ENCODE data around the gene IFNG.

IFNG gene

DNA sequence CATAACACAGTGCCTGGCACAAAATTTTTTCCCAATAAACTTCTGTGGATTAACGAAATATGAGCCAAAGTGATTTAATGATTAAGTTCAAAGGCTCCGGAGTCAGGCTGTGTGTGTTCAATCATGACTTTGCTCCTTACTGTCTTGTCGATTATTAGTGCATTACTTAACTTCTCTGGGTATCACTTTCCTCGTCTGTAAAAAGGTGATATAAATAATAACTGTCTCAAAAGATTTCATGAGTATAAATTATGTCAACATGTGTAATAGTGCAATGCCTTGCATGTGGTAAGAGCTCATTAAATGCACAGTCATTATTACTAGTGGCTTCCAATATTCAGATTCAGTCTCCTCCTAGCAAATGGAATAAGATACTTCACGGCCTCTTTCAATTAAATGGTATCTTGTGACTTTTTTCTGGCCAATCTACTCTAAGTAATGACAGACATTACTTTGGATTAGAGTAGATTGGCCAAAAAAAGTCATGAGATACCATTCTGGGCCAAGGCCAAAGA is 6.8 kb upstream of the IFNG start:
- no peak for DNase-seq (ENCODE audit: low read depth)

DNA sequence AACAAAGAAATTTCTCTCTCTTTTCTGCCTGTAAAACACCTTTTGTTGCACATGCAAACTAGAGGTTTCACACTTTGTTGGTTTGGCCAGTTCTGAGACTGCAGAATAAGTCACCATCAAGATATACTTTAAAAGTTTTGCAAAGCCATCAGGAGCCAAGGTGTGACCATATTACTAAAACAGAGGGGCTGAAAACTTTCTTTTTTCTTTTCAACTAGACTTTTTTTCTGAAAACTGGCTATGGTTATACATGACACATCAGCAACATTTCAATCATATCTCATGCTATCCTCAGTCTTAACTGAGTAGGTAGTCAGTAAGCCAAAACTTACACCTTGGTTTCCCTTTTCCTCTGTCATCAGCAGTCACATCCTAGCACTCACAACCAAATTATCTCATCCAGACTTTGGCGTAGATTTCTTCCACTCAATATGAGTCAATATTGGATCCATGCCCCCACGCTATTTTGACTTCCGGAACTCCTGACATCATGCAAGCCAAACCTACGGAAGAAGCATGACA is 4.1 kb upstream of the IFNG start:
- DNase-seq (ENCODE audit: low read depth), result no peak

DNA sequence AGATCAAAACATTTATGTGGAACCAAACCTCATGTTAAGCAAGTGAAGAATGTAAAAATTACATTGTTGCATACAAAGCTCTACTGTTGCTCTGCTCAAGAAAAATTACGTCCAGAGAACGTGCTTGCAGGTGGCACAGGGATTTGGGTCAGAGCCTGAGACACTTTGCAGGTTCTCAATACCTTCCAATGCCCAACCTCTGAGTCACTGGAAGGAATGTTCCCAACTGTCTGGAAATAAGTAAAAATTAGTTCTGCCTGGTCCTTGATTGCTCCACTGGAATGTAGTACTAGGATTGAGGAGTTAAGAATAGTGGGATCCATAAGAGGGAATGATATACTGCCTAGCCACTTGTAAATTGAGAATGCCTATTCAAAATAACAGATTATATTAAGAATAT is 2.8 kb upstream of the IFNG start:
- DNase-seq (ENCODE audit: low read depth), result no peak

DNA sequence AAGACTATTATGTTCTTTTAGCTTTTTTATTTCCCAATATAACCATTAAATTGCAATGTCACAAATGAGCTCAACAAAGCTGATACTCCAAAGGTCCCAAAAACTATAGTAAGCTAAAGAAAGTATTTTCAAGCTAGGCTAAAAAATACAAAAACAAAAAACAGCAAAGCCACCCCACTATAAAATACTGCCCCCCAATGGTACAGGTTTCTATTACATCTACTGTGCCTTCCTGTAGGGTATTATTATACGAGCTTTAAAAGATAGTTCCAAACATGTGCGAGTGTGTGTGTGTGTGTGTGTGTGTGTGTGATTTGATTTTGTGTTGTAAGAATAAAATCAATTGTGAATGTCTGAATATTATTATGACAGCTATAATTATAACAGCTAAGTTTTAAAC is 1.1 kb downstream of the IFNG start:
- DNase-seq (ENCODE audit: low read depth), result peak; percentile 14

DNA sequence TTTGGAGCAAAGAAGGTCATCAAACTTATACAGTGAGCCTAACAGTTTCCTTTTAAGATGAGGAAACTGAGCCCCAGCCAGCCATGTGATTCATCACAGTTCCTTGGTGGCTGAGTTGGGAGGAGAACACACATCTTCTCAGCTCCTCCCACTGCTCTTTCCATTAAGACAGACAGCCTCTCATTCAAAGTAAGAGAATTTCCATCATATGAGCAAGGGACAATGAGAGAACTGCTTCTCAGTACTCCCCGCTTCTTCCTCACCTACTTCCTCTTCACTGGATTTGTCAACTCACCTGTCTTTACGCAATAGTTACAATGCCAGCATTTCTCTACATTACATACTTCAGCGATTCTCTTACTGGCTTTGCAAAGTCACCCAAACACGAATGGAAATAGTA is 2.2 kb downstream of the IFNG start:
- DNase-seq (ENCODE audit: low read depth), result no peak

DNA sequence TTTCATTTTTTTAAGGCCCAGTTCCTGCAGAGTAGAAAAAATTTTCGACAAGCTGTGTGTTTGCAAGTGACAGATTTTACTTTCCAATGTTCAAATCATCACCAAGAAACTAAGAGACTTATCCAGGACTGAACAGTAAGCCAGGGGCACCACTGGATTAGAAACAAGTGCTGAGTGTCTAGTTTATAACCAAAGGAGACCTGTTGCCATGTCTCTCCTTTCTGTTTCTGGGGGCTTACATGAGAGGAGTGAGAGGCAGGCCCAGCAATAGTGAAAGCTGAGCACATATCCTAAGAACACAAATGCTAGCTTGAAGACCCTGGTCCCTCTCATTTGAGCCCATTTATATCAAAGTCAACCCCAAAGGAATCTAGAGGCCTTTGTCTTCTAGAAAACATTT is 2.9 kb downstream of the IFNG start:
- DNase-seq (ENCODE audit: low read depth), result no peak

DNA sequence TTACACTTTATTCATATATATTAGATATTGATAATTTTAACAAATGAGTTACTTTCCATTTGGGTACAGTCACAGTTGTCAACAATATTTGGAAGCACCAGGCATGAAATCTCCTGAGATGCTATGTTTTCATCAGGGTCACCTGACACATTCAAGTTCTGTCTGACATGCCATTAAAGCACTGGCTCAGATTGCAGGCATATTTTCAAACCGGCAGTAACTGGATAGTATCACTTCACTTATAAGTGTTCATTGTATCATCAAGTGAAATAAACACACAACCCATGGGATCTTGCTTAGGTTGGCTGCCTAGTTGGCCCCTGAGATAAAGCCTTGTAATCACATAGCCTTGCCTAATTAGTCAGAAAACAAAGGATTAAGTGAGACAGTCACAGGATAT is 4.8 kb downstream of the IFNG start:
- no peak for DNase-seq (ENCODE audit: low read depth)

DNA sequence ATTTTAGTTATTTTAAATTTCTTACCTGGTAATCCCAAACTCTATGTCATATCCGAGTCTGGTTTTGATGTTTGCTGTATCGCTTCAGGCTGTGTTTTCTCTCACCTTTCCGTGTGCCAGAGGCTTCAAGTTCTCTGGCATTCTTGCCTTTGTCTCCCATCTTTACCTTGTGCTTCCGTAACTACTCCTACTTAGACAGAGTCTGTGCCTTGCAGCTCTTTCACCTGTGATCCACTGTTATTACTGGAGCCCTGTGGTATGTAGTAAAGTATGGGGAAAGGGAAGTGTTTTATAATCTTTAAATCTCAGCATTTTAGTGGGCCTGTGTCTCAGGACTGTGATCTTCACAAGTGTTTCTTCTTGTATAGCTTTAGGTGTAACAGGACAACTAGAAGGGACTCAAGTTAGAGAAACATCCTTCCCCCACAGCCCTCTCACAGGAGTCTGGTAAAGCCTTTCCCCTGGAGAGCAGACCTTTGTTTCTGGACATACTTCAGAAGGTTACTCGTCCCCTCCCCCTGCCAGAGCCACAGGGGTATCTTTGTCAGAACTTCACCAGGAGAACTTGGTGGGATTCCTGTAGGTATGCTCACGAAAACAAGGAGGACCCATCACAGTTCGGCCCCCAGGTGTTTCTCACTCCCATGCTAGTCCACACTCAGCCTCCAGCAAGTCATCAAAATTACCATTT is 11.1 kb downstream of the IFNG start:
- DNase-seq (ENCODE audit: low read depth), result no peak

DNA sequence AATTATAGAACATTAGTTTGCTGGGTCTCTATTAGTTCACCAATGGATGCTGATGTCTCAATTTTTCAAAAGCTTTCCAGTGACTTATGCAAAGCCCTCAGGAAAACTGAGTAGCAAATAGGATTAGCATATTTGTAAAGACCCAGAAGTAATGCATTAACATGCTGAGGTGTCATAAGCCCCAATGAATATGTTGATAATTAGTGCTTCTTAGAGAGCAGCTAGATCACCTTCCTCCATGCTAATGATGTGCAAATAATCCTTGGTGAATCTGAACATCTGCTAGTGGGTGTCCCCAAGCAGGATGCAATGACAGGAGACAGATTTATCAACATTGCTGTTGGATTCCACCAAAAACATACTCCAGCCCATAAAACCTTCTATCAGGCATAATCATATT is 19.0 kb downstream of the IFNG start:
- DNase-seq (ENCODE audit: low read depth), result no peak

DNA sequence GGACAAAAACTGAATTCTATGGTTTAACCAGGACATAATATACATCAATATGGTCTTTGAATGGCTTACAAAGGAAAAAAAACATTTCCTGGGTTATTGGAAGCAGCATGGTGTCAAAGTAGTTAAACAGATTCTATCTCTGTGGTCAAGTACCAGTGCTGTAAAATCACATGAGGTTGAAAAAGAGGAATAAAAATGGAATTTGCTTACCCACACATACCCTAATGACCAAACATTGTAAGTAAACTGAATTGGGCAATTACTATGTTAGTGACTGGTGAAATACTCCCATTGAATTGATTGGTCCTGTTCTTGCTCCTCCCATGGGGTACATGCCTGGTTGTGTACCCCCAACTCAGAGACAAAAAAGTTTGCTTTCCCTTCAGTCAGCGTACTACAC is 19.6 kb downstream of the IFNG start:
- no peak for DNase-seq (ENCODE audit: low read depth)

DNA sequence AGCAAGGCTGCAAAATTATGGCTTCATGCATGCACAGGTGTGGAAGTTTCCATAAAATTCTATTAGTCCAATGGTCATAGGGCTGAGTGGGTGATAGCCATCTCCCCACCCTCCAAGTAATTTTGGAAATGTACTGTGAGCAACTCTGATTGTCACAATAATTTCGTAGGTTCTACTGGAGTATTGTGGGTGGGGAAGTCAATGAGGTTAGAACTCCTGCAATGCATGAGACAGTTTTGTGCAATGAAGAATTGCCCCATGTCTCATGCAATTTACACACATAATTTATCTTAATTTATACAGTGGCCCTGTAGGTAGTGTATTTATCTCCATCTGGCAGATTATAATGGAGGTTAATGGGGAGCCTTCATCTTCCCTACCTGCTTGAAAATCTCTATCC is 20.5 kb downstream of the IFNG start:
- no peak for DNase-seq (ENCODE audit: low read depth)

DNA sequence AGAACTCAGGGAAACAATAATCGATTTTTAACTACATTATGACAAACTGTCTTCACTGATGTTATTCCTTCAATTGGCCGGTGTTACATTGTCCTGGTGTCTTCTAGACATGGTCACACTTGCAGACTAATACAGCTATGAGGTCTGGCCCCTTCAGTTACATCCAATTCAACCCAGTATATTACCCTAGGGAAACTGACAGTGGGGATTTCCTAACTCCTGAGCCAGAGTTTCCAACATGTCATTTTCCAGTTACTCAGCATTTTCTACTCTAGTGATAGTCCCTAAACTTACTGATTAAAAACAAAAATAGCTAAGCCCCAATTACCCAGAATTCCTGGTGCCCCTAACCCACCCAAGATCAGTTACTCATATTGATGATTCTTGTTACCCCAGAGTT is 21.1 kb downstream of the IFNG start:
- no peak for DNase-seq (ENCODE audit: low read depth)

DNA sequence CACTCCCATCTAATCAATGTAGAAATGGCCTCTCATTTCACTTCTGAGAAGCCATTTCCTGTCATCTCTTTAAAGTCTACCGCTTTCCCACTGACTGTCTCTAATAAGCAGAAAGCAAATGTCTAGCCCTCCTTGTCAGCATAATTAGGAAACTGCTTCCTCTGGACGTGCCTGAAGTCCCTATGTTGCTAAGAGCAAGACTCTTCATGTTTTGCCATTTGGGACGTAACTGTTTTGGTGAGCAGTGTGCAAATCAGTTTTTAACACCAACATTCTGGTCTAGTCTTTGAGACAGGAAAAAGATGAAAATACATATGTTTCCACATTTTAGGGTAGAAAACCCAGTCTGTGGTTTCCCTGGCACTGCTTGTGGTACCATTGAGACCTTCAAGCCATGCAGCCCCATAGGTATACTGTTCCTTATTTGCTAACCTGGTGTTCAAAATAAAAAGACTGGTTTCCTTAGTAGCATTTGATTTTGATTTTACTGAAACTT is 22.2 kb downstream of the IFNG start:
- no peak for DNase-seq (ENCODE audit: low read depth)

DNA sequence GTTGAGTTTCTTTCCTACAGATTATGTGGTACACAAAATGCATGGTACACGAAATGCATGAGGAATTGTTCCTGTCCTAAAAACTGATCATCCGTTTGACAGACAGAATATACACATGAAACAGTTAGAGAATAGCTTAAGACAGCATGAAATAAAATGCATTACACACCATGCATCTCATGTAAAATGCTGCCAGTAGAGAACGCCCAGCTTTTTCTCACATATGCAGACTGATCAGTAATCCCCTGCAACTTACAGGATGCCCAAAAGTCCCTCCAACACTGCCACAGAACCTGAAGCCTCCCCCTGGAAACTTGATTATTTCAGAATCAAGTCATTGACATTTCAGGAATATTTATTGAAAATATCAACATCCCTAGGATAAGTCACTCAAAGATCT is 24.0 kb downstream of the IFNG start:
- DNase-seq (ENCODE audit: low read depth), result no peak

DNA sequence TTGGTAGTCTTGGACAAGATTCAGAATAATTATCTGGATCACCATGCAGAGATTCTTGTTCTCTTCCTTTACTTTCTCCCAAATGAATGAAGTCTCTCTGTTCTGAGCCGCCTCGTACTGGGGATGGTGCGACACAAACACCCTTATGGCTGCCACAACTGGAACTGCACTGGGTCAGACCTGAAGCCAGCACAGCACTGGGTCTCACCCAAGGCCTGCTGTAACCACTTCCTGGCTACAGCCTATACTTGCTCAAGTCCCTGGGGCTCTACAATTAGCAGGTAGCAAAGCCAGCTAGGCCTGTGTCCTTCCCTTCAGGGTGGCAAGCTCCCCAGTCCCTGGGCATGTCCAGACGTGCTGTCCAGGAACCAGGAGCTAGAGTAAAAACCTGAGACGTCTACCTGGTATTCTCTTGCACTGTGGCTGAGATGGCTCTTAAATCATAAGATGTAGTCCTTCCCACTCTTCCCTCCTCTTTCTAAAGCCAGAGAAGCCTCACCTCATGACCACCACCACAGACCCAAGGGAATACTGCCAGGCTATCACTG is 27.6 kb downstream of the IFNG start:
- DNase-seq (ENCODE audit: low read depth), result no peak

DNA sequence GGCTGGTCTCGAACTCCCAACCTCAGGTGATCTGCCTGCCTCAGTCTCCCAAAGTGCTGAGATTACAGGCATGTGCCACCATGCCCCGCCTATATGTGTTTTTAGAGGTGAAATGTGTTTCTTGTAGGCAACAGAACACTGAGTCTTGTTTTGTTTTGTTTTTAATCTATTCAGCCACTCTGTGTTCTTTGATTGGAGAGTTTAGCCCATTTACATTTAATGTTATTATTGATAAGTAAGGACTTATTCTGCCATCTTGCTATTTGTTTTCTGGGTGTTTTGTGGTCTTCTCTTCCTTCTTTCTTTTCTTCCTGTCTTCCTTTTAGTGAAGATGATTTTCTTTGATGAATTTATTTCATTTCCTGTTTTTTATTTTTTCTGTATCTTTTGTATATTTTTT is 29.6 kb downstream of the IFNG start:
- no peak for DNase-seq (ENCODE audit: low read depth)

DNA sequence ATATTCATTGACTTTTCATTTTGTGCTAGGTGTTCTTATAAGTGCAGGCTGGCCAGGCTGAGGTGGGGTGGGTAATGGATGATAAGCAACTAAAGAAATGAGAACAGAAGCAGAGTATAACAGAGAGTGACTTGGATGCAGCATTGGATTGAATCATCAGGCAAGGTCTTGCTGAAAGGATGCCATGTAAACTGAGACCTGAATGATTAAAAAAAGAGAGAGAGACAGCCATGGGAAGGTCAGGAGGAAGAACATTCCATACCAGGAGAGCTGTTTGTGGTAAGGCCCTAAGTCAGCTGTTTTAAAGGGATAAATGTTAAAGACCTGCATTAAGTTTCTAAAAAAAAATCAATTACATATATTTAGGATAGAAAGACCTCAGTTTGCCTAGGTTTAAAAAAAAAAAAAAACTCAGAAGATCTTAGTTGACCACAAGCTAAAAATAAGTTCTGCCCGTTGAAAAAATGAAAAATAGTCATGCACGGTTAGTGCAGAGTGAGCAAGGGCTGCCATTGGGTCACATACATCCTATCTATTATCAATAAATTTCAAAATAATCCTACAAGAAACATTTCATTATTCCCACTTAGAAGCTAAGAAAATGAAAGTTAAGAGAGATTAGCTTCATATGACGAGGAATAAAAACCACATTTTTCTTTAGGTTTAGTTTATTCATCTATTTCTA is 37.2 kb downstream of the IFNG start:
- peak; percentile 18 for DNase-seq (ENCODE audit: low read depth)

DNA sequence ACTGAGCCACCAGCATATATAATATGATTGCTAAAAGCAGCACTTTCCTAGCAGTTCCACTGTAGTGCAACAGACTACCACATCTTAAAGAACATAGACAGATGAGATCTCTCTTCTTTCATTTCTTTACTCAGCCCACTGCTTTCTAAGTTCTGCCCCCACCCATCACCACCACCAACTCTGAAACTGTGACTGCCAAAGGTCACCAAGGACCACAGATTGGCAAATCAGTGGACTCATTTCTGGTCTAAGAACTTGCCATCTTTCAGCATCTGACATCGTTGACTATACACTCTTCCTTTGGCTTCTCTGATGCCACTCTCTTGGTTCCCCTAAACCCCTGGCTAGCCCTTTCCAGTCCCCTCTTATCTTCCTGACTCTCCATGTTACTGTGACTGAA is 38.4 kb downstream of the IFNG start:
- DNase-seq (ENCODE audit: low read depth), result no peak

DNA sequence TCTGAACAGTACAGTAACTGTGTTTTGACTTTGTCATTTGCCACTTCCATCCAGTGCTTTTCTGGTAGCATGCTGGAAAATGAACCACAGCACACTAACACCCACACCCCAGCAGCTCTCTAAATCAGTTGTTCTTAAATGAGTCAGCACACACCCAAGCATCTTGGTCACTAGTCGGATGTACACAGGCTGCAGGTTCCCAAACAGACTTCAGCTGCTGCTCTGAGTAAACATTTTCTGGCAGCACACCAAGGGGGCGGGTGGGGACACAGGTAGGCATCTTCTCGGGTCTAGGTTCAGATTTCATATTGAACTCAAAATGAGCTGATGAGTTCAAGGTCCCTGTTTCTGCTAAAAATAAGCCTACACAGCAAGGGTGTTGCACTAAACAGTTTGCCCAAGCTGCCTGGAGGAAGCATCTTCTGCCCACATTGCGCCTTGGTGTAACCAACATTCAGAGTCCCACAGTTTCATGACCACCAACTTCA is 39.8 kb downstream of the IFNG start:
- no peak for DNase-seq (ENCODE audit: low read depth)

DNA sequence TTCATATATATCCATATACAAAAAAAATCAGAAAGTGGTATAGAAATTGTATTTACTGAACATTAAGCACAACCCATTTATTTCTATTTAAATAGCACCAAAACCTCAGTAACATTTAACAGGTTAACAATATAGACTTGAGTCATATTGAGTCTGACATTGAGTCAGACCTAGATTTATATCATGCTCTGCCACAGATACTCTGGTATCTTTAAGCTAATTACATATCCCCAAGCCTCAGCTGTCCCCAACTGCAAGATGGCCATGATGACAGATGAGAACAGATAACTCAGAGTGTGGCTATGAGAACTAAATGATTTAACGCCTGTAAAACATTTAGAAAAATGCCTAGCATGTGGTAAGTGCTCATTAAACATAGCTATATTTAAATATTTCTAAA is 40.3 kb downstream of the IFNG start:
- no peak for DNase-seq (ENCODE audit: low read depth)

DNA sequence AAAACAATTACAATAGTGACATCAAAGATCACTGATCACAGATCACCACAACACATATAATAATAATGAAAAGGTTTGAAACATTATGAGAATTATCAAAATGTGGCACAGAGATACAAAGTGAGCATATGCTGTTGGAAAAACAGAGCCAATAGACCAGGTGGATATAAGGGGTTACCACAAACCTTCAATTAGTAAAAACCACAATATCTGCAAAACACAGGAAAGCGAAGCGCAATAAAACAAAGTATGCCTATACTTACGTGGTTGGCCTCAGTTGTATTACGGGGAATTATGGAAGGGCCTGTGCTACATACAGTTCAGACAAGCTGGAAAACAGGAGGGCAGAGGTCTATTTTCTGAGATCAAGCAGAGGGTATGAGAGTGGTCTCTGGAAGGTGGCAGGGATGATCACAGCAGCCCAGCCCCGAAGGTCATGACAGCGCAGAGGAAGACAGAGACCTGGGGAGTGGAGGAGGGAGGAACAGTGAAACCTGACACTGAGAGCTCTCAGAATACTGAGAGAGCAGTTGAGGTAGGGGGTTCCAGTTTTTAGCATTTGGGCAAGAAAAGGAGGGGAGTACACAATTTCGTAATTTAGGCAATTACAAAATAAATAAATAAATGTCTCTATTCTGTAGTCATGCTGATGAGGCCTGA is 41.3 kb downstream of the IFNG start:
- DNase-seq (ENCODE audit: low read depth), result no peak

DNA sequence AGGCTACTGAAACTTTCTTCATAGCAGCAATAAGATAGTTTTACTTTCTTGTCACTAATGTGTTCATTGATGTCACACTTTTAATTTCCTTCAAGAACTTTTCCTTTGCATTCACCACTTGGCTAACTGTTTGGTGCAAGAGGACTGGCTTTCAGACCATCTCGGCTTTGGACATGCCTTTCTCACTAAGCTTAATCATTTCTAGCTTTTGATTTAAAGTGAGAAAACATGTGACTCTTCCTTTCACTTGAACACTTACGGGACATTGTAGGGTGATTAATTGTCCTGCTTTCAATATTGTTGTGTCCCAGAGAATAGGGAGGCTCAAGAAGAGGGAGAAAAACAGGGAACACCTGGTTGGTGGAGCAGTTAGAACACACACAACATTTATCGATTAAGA is 41.9 kb downstream of the IFNG start:
- DNase-seq (ENCODE audit: low read depth), result no peak

DNA sequence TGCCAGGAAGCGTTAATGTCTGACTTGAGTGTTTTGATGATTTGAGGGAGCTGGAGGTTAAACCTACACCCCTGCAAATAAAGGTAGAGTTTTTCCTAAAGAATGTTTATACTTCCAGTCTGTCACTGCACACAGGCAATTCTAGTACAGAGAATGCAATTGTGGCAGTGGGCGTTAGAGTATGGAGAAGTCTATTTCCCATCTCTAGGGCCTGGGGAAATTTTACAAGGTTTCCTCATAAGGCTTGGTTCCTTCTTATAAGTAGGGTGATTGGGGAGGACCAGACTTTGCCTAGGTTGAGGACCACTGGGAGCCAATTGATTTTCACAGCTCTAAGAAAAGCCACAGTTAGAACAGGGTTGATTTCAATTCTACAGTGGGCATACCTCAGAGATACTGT is 44.3 kb downstream of the IFNG start:
- DNase-seq (ENCODE audit: low read depth), result no peak
